A673 (cell line): ENCODE results near the gene SYNC.

Source experiments
- EZH2 ChIP-seq: fragments of 200-600 bp; sonication (generic); IDR thresholded peaks from 2 replicates; pipeline ENCODE4 v1.6.1; 2017; ENCODE audit warnings: borderline replicate concordance, low read depth, mild to moderate bottlenecking, mixed read lengths, antibody characterized with exemption, low read length; ENCODE audit not compliant: poor library complexity, severe bottlenecking
- TF ChIP-seq, protein P1 (sequence below): fragments of 300-800, 200-600 bp; sonication (generic); conservative IDR thresholded peaks from 2 replicates; pipeline ENCODE4 v1.5.1; 2017; ENCODE audit warnings: low read depth, mild to moderate bottlenecking, antibody characterized with exemption, low read length, moderate library complexity, mixed read lengths

DNA sequence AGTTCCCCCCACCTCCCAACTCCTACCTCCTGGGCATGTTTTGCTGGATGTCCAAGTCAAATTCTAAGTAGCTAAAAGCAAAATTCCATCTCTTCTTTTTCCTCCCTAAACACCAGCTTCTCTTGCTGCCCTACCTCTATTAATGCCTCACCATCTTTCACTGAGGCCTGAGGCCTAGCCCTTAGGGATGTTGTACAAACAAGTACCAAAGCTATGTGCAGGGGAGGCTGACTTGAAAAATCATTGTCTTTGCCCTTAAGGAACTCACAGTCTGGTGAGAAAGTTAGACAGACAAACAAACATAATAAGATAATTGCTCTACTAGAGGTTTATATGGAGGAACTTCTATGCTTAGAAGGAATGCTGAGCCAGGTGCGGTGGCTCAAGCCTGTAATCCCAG is 25.3 kb upstream of the SYNC start:
- TF ChIP-seq, protein P1, sequence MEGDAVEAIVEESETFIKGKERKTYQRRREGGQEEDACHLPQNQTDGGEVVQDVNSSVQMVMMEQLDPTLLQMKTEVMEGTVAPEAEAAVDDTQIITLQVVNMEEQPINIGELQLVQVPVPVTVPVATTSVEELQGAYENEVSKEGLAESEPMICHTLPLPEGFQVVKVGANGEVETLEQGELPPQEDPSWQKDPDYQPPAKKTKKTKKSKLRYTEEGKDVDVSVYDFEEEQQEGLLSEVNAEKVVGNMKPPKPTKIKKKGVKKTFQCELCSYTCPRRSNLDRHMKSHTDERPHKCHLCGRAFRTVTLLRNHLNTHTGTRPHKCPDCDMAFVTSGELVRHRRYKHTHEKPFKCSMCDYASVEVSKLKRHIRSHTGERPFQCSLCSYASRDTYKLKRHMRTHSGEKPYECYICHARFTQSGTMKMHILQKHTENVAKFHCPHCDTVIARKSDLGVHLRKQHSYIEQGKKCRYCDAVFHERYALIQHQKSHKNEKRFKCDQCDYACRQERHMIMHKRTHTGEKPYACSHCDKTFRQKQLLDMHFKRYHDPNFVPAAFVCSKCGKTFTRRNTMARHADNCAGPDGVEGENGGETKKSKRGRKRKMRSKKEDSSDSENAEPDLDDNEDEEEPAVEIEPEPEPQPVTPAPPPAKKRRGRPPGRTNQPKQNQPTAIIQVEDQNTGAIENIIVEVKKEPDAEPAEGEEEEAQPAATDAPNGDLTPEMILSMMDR: no peak
- no peak for TF ChIP-seq EZH2
